Lower lobe of right lung (tissue), 2 donors: ENCODE data around the gene LONRF2. TPM values are rescaled to one million over a fixed set of nuclear protein-coding genes. Genes with fewer than 3 reads are reported as not detected.

Experiments
- ATAC-seq, 2 donors: fragments of 200-7000 bp; cut with Tn5 transposase; one replicate each; pipeline ENCODE4 v1.9.1; 2020 to 2022; ENCODE audit warnings: mild to moderate bottlenecking in 2 of 2, moderate library complexity in 2 of 2
- DNase-seq: peaks from one replicate; pipeline ENCODE4 v3.0.0-alpha.2; 2020
- H3K27ac ChIP-seq: fragments of 200-600 bp; one replicate; pipeline ENCODE4 v1.8.0; 2022
- H3K27me3 ChIP-seq: fragments of 200-600 bp; one replicate; pipeline ENCODE4 v1.8.0; 2022; ENCODE audit warnings: low read depth
- H3K36me3 ChIP-seq: fragments of 200-600 bp; one replicate; pipeline ENCODE4 v1.8.0; 2022; ENCODE audit warnings: mild to moderate bottlenecking
- H3K4me1 ChIP-seq: fragments of 200-600 bp; one replicate; pipeline ENCODE4 v1.8.0; 2022
- H3K4me3 ChIP-seq: fragments of 200-600 bp; one replicate; pipeline ENCODE4 v1.8.0; 2022; ENCODE audit warnings: mild to moderate bottlenecking
- H3K9me3 ChIP-seq: fragments of 200-600 bp; one replicate; pipeline ENCODE4 v1.8.0; 2022
- intact Hi-C: fragments of 100-400 bp; cut with DNase I; formaldehyde crosslinking; loops from one replicate; pipeline ENCODE4 v1.11.0; 2022
- total RNA-seq: library from RNA; stranded (reverse); fragmentation: NEBNext Ultra II Directional; extraction: Animal tissue kit (Norgen Biotek cat#: 25700); gene quantifications from one replicate; pipeline ENCODE4 v1.2.1, GENCODE V29; 2021
- TF ChIP-seq, protein P1 (sequence below): fragments of 200-600 bp; IDR thresholded peaks from one replicate; pipeline ENCODE4 v1.8.0; 2022; ENCODE audit warnings: antibody characterized with exemption, mild to moderate bottlenecking
- donor health status: DM: no; HTN: yes; CAD: no; lungs with severe emphysema.

LONRF2 gene
- total RNA-seq, 1 donor from 2014 or later, result 2.1 TPM

GRCh38 chr2:100309311-100309710, 13.0 kb downstream of the LONRF2 start:
- H3K4me3 ChIP-seq, result no peak overlapping the region
- TF ChIP-seq, protein P1, sequence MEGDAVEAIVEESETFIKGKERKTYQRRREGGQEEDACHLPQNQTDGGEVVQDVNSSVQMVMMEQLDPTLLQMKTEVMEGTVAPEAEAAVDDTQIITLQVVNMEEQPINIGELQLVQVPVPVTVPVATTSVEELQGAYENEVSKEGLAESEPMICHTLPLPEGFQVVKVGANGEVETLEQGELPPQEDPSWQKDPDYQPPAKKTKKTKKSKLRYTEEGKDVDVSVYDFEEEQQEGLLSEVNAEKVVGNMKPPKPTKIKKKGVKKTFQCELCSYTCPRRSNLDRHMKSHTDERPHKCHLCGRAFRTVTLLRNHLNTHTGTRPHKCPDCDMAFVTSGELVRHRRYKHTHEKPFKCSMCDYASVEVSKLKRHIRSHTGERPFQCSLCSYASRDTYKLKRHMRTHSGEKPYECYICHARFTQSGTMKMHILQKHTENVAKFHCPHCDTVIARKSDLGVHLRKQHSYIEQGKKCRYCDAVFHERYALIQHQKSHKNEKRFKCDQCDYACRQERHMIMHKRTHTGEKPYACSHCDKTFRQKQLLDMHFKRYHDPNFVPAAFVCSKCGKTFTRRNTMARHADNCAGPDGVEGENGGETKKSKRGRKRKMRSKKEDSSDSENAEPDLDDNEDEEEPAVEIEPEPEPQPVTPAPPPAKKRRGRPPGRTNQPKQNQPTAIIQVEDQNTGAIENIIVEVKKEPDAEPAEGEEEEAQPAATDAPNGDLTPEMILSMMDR, result no peak
- H3K4me1 ChIP-seq, result no peaks in the 10 kb centered on the region
- H3K9me3 ChIP-seq, result no peaks in the 10 kb centered on the region
- no peak for DNase-seq
- no peak for ATAC-seq
- H3K27ac ChIP-seq, result no peak overlapping the region
- intact Hi-C loops, result no loop called here
- peaks cover 2% of the 10 kb centered on the region for H3K36me3 ChIP-seq
- H3K27me3 ChIP-seq, result no peaks in the 10 kb centered on the region

DNA sequence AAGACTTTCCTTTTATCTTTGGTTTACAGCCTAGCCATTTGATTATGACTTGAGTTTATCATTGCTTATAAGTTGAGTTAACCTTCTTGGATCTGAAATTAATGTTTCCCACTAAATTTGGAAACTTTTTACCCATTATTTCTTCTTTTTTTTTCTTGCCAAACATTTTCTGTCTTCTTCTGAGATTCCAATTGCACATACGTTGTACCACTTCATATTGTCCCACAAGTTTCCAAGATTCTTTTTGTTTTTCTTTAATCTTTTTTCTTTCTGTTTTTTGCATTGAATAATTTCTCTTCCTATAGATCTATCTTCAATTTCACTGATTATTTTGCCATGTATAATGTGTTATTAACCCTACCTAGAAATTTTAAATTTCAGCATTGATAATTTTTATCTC, 18.6 kb downstream of the LONRF2 start:
- no peaks in the 10 kb centered on the region for H3K4me1 ChIP-seq
- intact Hi-C loops, result no loop called here
- no peaks in the 10 kb centered on the region for H3K9me3 ChIP-seq

DNA sequence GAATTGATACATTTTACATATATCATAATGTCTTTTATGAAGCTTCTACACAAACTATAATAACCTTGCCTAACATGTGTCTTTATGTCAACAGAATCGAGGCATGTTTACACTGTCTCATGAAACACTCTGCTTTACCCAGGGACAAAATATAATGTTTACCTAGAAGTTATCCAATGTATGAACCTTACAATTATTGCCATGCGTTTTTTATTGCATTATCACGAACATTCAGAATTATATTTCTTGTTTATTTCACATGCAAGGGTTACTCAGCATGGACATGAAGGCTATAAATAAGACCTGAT, 19.8 kb downstream of the LONRF2 start:
- DNase-seq (no peak), ATAC-seq (no peak)
- Histone ChIP-seq H3K9me3 (no peaks in the 10 kb centered on the region), H3K36me3 (no peaks in the 10 kb centered on the region), H3K27ac (no peak overlapping the region), H3K4me1 (no peaks in the 10 kb centered on the region), H3K4me3 (no peak overlapping the region), H3K27me3 (no peaks in the 10 kb centered on the region)
- intact Hi-C loops, result no loop called here
- TF ChIP-seq, protein P1, result no peak

More for the DNA sequence above, 18.6 kb downstream of the LONRF2 start:
- Histone ChIP-seq H3K4me3 (no peak overlapping the region), H3K27ac (no peak overlapping the region), H3K36me3 (peaks cover under 1% of the 10 kb centered on the region), H3K27me3 (no peaks in the 10 kb centered on the region)
- ATAC-seq (no peak), DNase-seq (no peak)
- TF ChIP-seq, protein P1, result no peak

- intact Hi-C loops, result no loop called here
- TF ChIP-seq, protein P1, result no peak
Measured at GRCh38 chr2:100301881-100302584, 20.3 kb downstream of the LONRF2 start.

GRCh38 chr2:100299548-100299947, 22.8 kb downstream of the LONRF2 start:
- ATAC-seq (no peak), DNase-seq (no peak)
- H3K9me3 ChIP-seq, result no peaks in the 10 kb centered on the region
- intact Hi-C loops, result no loop called here
- no peaks in the 10 kb centered on the region for H3K36me3 ChIP-seq
- no peaks in the 10 kb centered on the region for H3K27me3 ChIP-seq
- no peak overlapping the region for H3K27ac ChIP-seq
- H3K4me1 ChIP-seq, result no peaks in the 10 kb centered on the region
- H3K4me3 ChIP-seq, result no peak overlapping the region
- TF ChIP-seq, protein P1, result no peak

More at GRCh38 chr2:100301881-100302584, 20.3 kb downstream of the LONRF2 start:
- DNase-seq (no peak), ATAC-seq (no peak)
- H3K27ac ChIP-seq, result no peak overlapping the region
- no peaks in the 10 kb centered on the region for H3K4me1 ChIP-seq
- no peaks in the 10 kb centered on the region for H3K27me3 ChIP-seq
- H3K9me3 ChIP-seq, result no peaks in the 10 kb centered on the region
- H3K36me3 ChIP-seq, result no peaks in the 10 kb centered on the region
- no peak overlapping the region for H3K4me3 ChIP-seq
